Right ventricle myocardium inferior (tissue), 1 donor: ENCODE results near the gene SMIM45.
A peak's percentile ranks its signal among the peaks of the same experiment; 100 is the strongest.

Experiments
- ATAC-seq: fragments of 200-7000 bp; cut with Tn5 transposase; one replicate; pipeline ENCODE4 v1.9.1; 2020; ENCODE audit warnings: mild to moderate bottlenecking, moderate library complexity
- DNase-seq: peaks from one replicate; pipeline ENCODE4 v3.0.0; 2021; ENCODE audit errors: missing footprints
- intact Hi-C: fragments of 100-400 bp; cut with DNase I; formaldehyde crosslinking; loops from one replicate; pipeline ENCODE4 v1.11.0; 2022
- donor health status: DM: no; HTN: yes; CAD: no; lungs with severe emphysema.

Gene SMIM45

DNA sequence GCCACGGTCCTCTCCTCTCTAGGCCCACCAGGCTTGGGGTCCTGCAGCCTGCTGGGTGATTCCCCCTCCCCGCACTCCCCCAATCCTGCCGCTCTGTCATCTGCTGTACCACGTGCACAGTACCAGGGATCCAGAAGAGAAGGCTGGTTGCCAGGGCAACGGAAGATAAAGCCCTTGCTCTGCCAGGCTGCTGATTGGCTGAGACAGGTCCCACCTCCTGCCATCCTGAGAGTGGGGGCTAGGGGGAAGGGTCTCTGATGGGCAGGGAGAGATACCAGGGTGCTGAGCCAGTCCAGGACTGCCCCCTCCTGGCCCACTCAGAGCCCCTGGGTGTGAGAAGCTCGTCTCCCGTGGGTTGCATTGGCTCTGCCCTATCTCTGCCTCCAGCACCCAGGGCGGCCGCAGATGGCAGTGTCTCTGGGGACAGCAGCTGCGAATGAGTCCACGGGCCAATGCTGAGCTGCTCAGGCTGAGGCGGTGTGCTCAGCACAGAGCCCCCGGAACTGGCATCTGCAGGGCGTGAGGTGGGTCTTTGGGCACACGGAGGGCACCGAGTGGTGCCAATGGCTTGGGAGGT is at the start of gene SMIM45:
SMIM45 (plus strand) TSS at position 253 of the 577 bp plus-strand sequence.
- ATAC-seq (no peak), DNase-seq (no peak)
- intact Hi-C loops = no loop called here

DNA sequence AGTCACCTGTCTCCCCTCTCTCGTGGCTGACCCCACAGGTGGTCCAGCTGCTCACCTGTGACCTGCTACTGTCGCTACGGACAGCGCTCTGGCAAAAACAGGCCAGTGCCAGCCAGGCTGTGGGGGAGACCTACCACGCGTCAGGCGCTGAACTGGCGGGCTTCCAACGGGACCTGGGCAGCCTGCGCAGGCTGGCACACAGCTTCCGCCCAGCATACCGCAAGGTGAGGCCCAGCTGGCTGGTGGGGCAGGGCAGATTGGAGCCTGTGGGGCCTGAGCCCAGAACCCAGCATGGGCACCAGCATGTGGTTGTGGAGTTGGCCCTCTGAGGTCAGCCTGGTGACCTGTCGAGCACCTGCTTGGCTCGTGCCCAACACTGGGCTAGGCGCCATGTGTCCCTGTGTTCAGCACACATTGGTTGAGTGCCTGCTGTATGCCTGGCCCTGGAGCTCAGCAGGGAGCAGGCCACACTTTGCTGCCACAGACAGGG is 49.0 kb upstream of the SMIM45 start:
- intact Hi-C loops = no loop called here
- ATAC-seq = peak; percentile 63
- DNase-seq = peak; percentile 88

DNA sequence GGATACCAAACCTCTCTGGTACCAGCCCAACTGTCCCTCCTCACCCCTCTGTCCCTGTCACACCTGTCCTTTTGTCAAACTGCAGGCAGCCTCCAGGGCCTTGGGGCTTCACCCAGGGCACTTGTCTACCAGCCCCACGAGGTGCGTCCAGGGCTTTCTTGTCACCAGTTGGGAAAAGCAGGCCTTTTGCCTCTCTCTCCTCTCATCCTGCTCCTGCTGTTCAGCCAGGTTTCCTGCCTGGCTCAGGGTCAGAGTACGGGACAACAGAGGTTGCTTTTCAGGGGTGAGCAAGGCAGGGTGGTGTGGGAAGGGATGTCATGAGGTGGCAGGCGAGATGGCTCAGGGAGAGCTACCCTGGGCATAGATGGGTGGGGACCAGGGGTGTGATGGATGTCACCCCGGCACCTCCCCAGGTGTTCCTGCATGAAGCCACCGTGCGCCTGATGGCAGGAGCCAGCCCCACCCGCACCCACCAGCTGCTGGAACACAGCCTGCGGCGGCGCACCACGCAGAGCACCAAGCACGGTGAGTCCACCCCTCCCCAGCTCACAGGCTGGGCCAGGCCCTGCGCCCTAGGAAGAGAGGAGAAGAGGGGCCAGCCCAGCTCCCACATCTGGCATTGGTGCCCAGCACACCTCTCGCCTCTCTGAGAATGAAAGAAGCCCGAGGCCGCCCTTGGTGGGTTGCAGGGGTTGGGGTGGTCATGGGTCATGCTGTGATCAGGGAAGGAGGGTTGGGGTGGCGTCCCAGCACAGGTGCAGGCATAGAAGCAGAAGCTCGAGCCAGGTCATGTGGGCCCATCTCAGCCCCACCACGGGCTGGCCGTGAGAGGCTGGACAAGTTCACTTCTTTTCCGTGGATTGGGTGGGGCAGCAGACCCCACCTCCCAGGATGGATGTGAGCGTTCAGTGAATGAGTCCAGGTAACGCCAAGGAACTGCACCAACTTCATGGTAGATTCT is 47.2 kb upstream of the SMIM45 start:
- peak; percentile 22 for DNase-seq
- intact Hi-C loops = no loop called here
- no peak for ATAC-seq

DNA sequence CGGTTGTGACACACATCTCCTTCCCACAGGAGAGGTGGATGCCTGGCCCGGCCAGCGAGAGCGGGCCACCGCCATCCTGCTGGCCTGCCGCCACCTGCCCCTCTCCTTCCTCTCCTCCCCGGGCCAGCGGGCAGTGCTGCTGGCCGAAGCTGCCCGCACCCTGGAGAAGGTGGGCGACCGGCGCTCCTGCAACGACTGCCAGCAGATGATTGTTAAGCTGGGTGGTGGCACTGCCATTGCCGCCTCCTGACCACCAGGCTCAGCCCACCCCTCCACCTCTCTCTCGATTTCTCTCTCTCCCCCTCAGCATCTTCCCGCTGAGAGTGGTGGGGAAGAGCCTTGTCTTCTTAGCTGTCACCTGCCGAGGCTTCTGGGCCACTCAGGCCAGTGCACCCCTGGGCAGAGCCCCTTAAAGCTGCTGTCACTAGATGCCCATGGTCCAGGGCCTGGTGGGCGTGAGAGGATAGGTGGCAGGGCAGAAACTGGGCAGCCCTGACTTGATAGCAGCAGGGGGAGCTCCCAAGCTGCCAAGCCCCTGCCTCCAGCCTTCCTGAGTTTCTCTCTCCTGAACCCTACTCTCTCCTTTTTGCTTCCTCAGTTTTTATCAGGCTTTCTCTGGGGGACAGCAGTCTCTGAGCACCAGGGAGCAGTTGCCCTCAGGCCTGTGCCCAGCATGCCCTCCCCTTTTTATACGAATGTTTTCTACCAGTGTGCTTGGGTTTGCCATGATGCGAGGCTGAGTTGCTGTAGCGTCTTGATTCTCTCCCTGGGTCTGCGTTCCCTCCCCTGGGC is 46.3 kb upstream of the SMIM45 start:
- DNase-seq = peak; percentile 22
- intact Hi-C loops = no loop called here
- no peak for ATAC-seq

- no peak for ATAC-seq
These were observed 45.1 kb upstream of the SMIM45 start for GRCh38 chr22:41906822-41907221.

DNA sequence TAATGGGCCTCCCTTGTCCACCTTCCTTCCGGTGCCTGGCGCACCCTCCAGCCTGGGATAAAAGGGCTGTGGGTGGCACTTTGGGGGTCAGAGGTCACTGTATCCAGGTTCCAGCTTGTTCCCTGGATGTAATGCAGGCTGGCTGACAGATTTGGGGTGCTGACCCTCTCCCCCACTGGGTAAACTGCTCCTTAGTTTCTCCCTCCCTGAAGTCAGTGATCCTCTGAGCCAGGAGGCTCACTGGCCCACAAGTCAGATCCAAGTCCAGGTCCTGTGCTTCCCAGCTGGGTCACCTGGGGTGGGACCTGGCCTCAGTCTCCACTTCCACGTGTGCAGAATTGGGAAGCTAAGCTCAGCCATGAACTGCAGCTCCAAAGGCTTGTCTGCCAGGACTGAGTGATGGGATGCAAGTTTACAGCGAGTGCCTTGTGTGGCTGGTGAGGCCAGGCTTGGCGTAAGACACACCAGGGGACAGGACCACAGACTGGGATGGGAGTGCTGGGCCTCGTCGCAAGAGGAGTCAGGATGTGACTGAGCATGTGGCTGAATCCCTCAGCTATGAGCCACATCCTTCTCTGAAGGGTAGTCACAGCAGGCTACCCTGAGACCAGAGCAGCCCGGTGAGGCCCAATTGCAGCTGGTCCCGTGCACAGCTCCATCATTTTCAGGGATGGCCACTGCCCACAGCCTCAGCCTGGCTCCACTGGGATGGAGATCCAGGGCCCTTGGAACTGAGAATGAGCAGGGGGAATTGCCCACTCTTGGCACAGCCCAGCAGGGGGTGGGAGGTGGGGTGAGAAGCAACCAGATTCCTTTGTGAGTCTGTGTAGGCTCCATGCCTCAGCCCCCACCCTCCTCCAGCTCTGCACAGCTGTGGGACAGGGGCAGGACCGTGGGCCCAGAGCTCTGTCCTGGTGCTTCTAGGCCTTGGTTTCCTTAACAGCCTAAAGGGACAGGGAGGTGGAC is 44.2 kb upstream of the SMIM45 start:
- intact Hi-C loops = no loop called here
- DNase-seq = peak; percentile 50
- ATAC-seq = no peak

More at GRCh38 chr22:41906822-41907221, 45.1 kb upstream of the SMIM45 start:
- peak; percentile 14 for DNase-seq
- intact Hi-C loops = no loop called here

DNA sequence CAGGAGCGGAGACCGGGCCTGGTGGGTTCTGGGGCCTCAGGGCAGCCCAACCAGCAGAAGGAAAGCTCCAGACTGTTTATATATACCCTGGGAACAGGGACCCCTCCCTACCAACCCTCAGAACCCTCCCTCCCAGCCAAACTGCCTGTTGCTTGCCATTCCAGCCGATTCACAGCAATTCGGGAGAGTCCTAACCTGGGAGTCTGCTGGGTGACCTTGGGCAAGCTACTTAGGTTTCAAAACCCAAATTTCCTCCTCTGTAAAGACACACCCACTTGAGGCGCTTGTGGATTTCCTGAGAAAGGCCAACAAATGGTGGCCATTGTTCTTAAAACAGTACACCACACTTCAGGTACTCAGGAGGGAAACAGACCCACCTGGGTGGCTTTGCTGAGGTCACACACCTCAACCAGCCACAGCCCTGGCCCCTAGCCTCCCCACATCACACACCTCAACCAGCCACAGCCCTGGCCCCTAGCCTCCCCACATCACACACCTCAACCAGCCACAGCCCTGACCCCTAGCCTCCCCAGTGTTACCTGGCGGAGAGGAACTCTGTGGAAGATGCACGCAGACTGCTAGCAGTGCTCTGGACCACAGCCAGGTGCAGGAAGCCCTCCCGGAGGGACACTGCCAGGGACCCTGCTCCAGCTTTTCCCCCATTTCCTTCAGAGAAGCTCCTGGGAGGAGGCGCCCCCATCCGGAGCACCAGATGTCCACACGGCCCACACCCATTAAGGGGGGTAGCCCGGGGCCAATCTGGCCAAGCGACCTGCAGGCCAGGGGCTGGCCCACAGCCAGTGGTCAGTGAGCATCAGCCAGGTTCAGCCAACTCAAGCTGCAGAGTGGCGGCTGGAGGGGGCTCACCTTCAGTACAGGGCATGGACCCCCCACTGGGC is 43.3 kb upstream of the SMIM45 start:
- ATAC-seq = no peak
- intact Hi-C loops = no loop called here
- peak; percentile 68 for DNase-seq

GRCh38 chr22:41909310-41910049 is 42.5 kb upstream of the SMIM45 start:
- ATAC-seq (no peak), DNase-seq (peak; percentile 56)
- intact Hi-C loops = no loop called here

DNA sequence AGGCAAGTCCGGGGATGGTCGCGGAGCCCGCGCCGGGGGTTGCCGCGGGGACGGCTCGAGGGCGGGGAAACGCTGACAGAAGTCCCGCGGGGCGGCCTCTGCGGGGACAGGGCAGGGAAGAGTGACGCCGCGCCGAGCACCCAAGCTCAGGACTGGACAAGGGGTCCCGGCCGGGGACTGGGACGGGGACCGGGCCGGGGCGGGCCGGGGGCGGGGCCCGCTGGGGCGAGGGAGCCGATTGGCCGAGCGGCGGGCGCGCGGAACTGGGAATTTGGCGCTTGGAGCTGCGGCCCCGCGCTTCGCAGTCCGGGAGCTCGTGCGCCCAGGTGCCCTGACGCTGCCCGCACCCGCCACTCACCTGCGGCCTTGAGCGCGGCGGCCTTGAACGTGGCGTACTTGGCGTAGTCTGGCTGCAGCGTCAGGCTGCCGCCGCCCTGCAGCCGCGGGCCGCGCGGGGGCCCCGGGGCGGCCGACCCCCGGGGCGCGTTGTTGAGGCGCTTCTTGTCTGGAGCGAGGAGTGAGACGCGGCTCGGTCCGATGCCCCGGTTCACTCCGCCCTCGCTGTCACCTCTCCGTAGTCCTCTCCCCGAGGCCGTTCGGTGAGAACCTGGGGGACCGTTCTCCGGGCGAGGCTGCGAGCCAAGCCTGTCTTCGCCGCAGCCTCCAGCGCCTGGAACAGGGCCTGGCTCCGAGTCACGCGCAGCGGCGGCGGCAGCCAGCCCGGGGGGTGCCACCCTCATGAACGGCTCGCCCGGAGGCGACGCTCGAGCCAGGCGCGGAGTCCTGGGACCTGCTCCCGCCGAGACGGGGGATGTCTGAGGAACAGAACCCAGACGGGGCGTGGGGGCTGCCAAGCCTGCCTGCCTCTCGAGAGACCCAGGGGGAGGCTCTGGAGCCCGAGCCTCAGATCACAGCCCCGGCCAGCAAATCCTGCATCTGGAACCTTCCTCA is 41.6 kb upstream of the SMIM45 start:
- DNase-seq (peak; percentile 69), ATAC-seq (peak; percentile 57)
- intact Hi-C loops = no loop called here

DNA sequence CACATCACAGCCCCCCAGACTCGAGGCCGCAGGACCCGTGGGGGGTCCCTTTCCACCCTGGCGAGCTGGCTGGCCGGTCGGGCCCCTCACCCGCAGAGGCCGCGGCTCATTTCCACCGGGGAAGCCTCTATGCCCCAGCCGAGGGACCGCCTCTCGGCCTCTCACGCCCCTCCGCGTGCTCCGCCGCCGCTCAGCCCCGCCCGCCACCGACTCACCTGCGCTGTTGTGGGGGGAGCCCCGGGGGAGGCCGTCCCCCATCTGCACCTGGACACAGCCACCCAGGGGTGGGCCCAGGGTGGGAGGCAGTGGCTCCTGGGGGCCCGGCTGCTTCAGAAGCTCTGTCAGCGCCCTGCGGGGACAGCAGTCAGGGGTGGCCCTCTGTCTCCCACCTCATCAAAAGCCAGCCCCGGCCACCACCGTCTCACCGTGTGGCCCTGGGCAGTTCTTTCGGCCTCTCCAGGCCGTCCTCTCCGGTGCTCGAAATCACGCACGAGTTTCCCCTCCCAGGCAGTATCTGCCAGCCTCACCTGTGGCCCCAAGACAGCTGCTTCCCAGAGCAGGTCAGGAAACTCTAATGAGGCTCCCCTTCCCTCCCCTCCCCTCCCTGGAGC is 40.8 kb upstream of the SMIM45 start:
- ATAC-seq = no peak
- intact Hi-C loops = no loop called here
- peak; percentile 56 for DNase-seq

DNA sequence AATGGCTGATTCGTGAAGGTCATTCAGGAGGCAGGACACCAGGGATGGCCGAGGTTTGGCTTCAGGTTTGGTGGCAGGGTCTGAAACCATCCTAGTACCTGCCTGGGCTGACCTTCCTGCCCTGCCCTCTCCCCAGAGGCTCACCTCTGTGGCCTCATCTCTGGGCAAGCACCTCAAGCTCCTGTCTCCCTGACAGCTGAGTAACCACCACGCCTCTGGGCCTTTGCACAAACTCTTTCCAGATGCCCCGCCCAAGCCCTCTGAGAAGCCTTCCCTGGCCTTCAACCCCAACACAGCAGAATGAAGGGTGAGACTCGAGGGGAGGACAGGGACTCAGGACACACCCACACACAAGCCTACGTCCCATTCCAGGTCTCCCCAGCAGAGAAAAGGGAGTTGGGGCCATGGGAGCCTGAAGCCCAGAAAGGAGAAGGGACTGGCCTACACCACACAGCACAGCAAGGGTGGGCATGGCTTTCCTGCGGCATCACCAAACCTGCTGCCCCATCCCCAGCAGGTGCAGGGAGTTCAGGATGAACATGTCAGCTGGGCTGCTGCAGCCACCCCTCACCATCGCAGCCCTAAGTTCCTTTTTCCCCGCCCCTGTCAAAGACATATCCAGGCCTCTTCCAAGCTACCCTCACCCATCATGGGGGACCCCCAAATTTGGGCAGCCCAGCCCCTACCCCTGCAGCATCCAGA is 39.5 kb upstream of the SMIM45 start:
- DNase-seq = no peak

DNA sequence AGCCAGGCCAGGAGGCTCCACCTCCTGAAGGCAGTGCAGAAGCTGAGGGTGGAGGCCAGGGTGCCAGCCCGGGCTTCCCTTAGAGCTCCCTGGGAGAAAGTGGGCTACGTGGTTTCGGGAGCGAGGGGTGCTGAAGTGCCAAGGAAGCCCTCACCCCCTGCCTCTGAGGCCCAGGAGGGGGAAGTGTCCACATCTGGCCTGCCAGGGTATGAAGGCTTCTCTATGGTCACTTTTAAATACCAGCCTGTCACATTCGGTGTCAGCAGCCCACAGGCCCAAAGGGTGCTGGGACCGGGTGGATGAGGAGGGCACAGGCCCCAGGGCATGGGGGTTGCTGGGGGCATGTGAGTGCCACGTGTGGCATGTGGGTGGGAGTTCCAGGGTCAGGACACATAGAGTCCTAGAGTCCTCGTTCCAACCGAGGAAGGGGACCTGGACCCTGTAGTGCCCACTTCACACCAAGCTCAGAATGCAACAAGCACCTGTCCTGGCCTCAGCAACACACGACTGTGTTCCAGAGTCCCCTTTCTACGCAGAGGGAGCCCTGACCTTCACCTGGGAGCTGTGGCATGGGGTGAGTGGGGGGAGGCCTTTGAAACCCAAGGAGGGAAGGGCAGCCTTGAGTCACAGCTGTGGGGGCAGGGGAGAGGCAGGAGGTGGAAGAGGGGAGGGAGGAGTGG is 38.8 kb upstream of the SMIM45 start:
- no peak for ATAC-seq
- intact Hi-C loops = no loop called here
- DNase-seq = no peak

More for the DNA sequence above, 39.5 kb upstream of the SMIM45 start:
- intact Hi-C loops = no loop called here
- no peak for ATAC-seq

DNA sequence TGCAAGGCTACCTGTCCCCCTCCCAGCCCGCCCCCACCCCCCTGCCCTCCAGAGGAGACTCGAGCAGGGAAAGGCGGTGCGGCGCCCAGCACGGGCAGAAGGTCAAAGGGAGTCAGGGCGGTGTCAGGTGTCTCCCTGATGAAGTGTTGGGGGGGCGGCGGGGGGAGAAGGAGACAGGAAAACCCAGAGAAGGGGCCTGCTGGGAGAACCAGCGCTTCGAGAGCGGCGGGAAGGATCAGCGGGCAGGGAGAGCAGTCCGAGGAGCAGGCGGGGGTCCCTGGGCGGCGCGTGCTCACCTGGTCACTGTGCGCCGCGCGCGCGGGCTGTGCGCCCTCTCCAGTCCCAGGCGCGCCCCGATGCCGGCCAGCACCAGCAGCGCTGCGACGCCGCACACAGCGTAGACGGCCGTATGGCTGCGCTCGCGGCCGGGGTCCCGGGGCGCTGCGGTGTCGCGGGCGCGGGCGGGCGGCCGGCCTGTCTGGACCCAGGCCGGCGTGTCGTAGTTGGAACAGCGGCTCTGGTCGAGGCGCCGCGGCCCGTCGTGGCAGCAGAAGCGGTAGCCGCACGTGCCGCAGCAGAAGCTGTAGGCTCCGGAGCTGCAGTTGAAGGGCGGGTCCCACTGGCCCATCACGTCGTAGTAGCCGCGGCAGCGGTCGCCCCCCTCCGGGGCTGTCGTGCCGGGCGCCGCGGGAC is 38.0 kb upstream of the SMIM45 start:
- ATAC-seq (no peak), DNase-seq (no peak)
- intact Hi-C loops = no loop called here
